K562 (cell line): ENCODE data around the gene INPP5E. TPM values are rescaled to one million over a fixed set of nuclear protein-coding genes. Genes with fewer than 3 reads are reported as not detected.

Source experiments
- ATAC-seq: fragments of 200-7000 bp; cut with Tn5 transposase; 3 replicates; pipeline ENCODE4 v1.9.1; 2020; ENCODE audit warnings: moderate library complexity
- BruUV-seq: library from RNA; stranded (reverse); fragments of 400-500 nt; replicated peaks from 2 replicates; lab custom pipeline; 2021; lab: Mats Ljungman, UMichigan
- CTCF ChIA-PET: fragments of 300-600 bp; formaldehyde crosslinking; extraction: SDS; loops from one replicate; lab custom pipeline; 2021; ENCODE audit warnings: low intra/inter-chr PET ratio; lab: Yijun Ruan, JAX
- POLR2A ChIA-PET: fragments of 300-600, 350-650 bp; sonication (Branson Sonifier 250); formaldehyde crosslinking; extraction: SDS; loops from one replicate; lab custom pipeline; 2021; ENCODE audit warnings: antibody characterized with exemption, inconsistent platforms; lab: Yijun Ruan, JAX
- DNase-seq, 4 experiments: peaks; one replicate each; pipeline versions ENCODE4 v3.0.0 to v3.0.0-alpha.2; 2011 to 2018; ENCODE audit warnings: low spot score in 3 of 4, mixed read lengths in 3 of 4; ENCODE audit errors: extremely low read depth in 1 of 4
- FAIRE-seq: peaks from 2 replicates; lab custom pipeline; 2011; peaks lifted over from hg19 to GRCh38; lab: Jason Lieb, UNC
- H2AFZ ChIP-seq: 2 replicates; pipeline ENCODE4 v1.6.0; 2011; ENCODE audit warnings: low read depth, low read length, control low read depth, inconsistent platforms
- H3K27ac ChIP-seq: fragments of 200-600 bp; 3 replicates; pipeline ENCODE4 v1.8.0; 2011; ENCODE audit warnings: low read depth, mild to moderate bottlenecking, control low read depth, inconsistent platforms, low read length, moderate library complexity, mixed read lengths; ENCODE audit errors: extremely low read depth
- H3K27me3 ChIP-seq, 2 experiments: fragments of 300-600 bp in 1 of 2; 2 replicates in 1 of 2; 3 replicates in 1 of 2; pipeline versions ENCODE4 v1.6.0 to v1.8.0; 2011; ENCODE audit warnings: inconsistent platforms in 2 of 2, low read length in 2 of 2, mild to moderate bottlenecking in 1 of 2, mixed read lengths in 1 of 2, moderate library complexity in 1 of 2; ENCODE audit not compliant: control insufficient read depth in 2 of 2, insufficient read depth in 2 of 2
- H3K36me3 ChIP-seq: fragments of 300-600 bp; 3 replicates; pipeline ENCODE4 v1.8.0; 2011; ENCODE audit warnings: mild to moderate bottlenecking, low read length, inconsistent platforms; ENCODE audit not compliant: control insufficient read depth, insufficient read depth
- H3K4me1 ChIP-seq, 2 experiments: fragments of 200-600 bp in 1 of 2; replicated peaks in 1 of 2; 2 replicates in 1 of 2; 3 replicates in 1 of 2; pipeline versions ENCODE4 v1.5.1 to v1.8.0; 2011; ENCODE audit warnings: inconsistent platforms in 2 of 2, low read length in 2 of 2, mild to moderate bottlenecking in 1 of 2, mixed read lengths in 1 of 2, moderate library complexity in 1 of 2; ENCODE audit not compliant: control insufficient read depth in 2 of 2, insufficient read depth in 2 of 2
- H3K4me2 ChIP-seq: 2 replicates; pipeline ENCODE4 v1.6.1; 2011; ENCODE audit warnings: low read length, control low read depth, inconsistent platforms, mixed read lengths; ENCODE audit not compliant: insufficient read depth
- H3K4me3 ChIP-seq: fragments of 200-600 bp; sonication (generic), shearing (Covaris generic); 2 replicates; pipeline ENCODE4 v1.5.1; 2016; ENCODE audit warnings: control low read depth, inconsistent platforms
- H3K79me2 ChIP-seq: fragments of 200-600 bp; 3 replicates; pipeline ENCODE4 v1.8.0; 2011; ENCODE audit warnings: low read length, inconsistent platforms; ENCODE audit not compliant: control insufficient read depth, insufficient read depth
- H3K9ac ChIP-seq, 2 experiments: 2 replicates each; pipeline versions ENCODE4 v1.6.0 to v1.6.1; 2011; ENCODE audit warnings: low read depth in 2 of 2, low read length in 2 of 2, control low read depth in 1 of 2, inconsistent platforms in 1 of 2, mild to moderate bottlenecking in 1 of 2, mixed read lengths in 1 of 2; ENCODE audit not compliant: insufficient read depth in 1 of 2
- H3K9me1 ChIP-seq: one replicate; pipeline ENCODE4 v1.6.0; 2011; ENCODE audit warnings: inconsistent platforms, mild to moderate bottlenecking, low read length, moderate library complexity; ENCODE audit not compliant: control insufficient read depth, insufficient read depth
- H3K9me3 ChIP-seq: replicated peaks from 2 replicates; pipeline ENCODE4 v1.5.1; 2011; ENCODE audit warnings: low read depth, low read length, inconsistent platforms; ENCODE audit not compliant: control insufficient read depth, insufficient read depth
- H4K20me1 ChIP-seq: replicated peaks from 2 replicates; pipeline ENCODE4 v1.6.1; 2011; ENCODE audit warnings: low read length, inconsistent platforms, mixed read lengths; ENCODE audit not compliant: control insufficient read depth, insufficient read depth
- CCAR2 ChIP-seq: fragments of 200-400 bp; formaldehyde crosslinking; IDR thresholded peaks from 2 replicates; pipeline ENCODE4 v1.6.1; 2017; ENCODE audit warnings: mild to moderate bottlenecking, low read depth, low read length
- CEBPB ChIP-seq: fragments of 450-650 bp; IDR thresholded peaks from 2 replicates; pipeline ENCODE4 v1.6.1; 2016; ENCODE audit warnings: missing genetic modification characterization, missing compliant biosample characterization
- CHD2 ChIP-seq: IDR thresholded peaks from 2 replicates; pipeline ENCODE4 v1.6.1; 2011; ENCODE audit warnings: low read depth, low read length
- EP300 ChIP-seq: IDR thresholded peaks from 2 replicates; pipeline ENCODE4 v1.6.1; 2012; ENCODE audit warnings: low read length, improper control_type of control experiment
- MXI1 ChIP-seq: IDR thresholded peaks from 2 replicates; pipeline ENCODE4 v1.6.1; 2011; ENCODE audit warnings: low read depth, mild to moderate bottlenecking, improper control_type of control experiment, low read length
- NFE2L1 ChIP-seq: fragments of 450-650 bp; IDR thresholded peaks from 2 replicates; pipeline ENCODE4 v1.6.1; 2016; ENCODE audit warnings: missing genetic modification characterization, low read depth, mild to moderate bottlenecking, missing compliant biosample characterization, moderate library complexity, borderline replicate concordance
- PRPF4 ChIP-seq: fragments of 200-400 bp; formaldehyde crosslinking; IDR thresholded peaks from one replicate; pipeline ENCODE4 v1.6.1; 2017; ENCODE audit warnings: low read length, low read depth, mild to moderate bottlenecking; ENCODE audit not compliant: insufficient read depth, poor library complexity, severe bottlenecking
- SMARCA4 ChIP-seq: fragments of 450-650 bp; IDR thresholded peaks from 2 replicates; pipeline ENCODE4 v1.6.1; 2016
- STAG1 ChIP-seq: sonication (generic); formaldehyde crosslinking; IDR thresholded peaks from 2 replicates; pipeline ENCODE4 v1.5.0; 2020; ENCODE audit warnings: missing genetic modification reagents, borderline replicate concordance
- TCFL5 ChIP-seq: fragments of 250-450 bp; sonication (Bioruptor Pico); conservative IDR thresholded peaks from 2 replicates; pipeline ENCODE4 v1.6.1; 2021; ENCODE audit warnings: mild to moderate bottlenecking, moderate library complexity, matching md5 sums
- ZNF311 ChIP-seq: fragments of 250-450 bp; sonication (Bioruptor Pico); IDR thresholded peaks from 2 replicates; pipeline ENCODE4 v1.4.0; 2020; ENCODE audit warnings: mild to moderate bottlenecking, moderate library complexity
- ZNF77 ChIP-seq: fragments of 250-450 bp; sonication (Bioruptor Pico); IDR thresholded peaks from 2 replicates; pipeline ENCODE4 v1.5.0; 2020
- WGBS: fragments of 100-300 bp; shearing (Covaris generic); methylation state at CpG from one replicate; pipeline ENCODE4 v1.1.6; 2016; ENCODE audit warnings: low coverage, mixed read lengths; ENCODE audit not compliant: insufficient coverage; ENCODE audit errors: missing lambda C conversion rate; 5-methylcytosine and 5-hydroxymethylcytosine counted together
- in situ Hi-C: fragments of 300-500 bp; cut with MboI; formaldehyde crosslinking; loops from 4 replicates; pipeline ENCODE4 v1.15.0; 2018; ENCODE audit warnings: inconsistent platforms, mixed read lengths
- intact Hi-C: fragments of 100-400 bp; cut with micrococcal nuclease; formaldehyde crosslinking; loops from 2 replicates; pipeline ENCODE4 v1.14.2; 2022
- polyA plus RNA-seq, 8 experiments: library from polyadenylated mRNA; depleted of rRNA in 4 of 8; stranded (reverse) in 5 of 8; unstranded in 3 of 8; fragments of >200 nt; fragmentation: Nextera tagmentation in 2 of 8; fragmentation: Illumina TruSeq in 1 of 8; extraction: Ambion mirVana in 2 of 8; extraction: Trizol in 1 of 8; gene quantifications; 2 replicates each; pipeline versions ENCODE4 v1.2.1 to v1.2.3, GENCODE V29; 2011 to 2014; ENCODE audit warnings: inconsistent platforms in 1 of 8, missing spikeins in 1 of 8
- total RNA-seq, 7 experiments: library from RNA; depleted of rRNA in 6 of 7; stranded (reverse); fragments of >200 nt in 6 of 7; fragmentation: Illumina TruSeq in 2 of 7; extraction: Trizol in 2 of 7; gene quantifications; 2 replicates each; pipeline versions ENCODE4 v1.2.1 to v1.2.3, GENCODE V29; 2011 to 2021; ENCODE audit warnings: low replicate concordance in 1 of 7
- TF ChIP-seq, protein P1 (sequence below), 2 experiments: fragments of 450-650 bp; IDR thresholded peaks; 2 replicates each; pipeline ENCODE4 v1.6.1; 2016
- TF ChIP-seq, protein P2 (sequence below): fragments of 450-650 bp; IDR thresholded peaks from 2 replicates; pipeline ENCODE4 v1.7.1; 2018; ENCODE audit warnings: mild to moderate bottlenecking, low read depth; ENCODE audit not compliant: partially characterized antibody
- TF ChIP-seq, protein P3 (sequence below): fragments of 250-450 bp; sonication (Bioruptor Pico); IDR thresholded peaks from 2 replicates; pipeline ENCODE4 v1.9.0; 2021; ENCODE audit warnings: mild to moderate bottlenecking

INPP5E gene
- total and polyA plus RNA-seq, 9 of the 15 experiments (the other 6 are each of a cell fraction or from before 2014, with no cell fraction given): 0.38 to 17.4 (median 4.9) TPM

DNA sequence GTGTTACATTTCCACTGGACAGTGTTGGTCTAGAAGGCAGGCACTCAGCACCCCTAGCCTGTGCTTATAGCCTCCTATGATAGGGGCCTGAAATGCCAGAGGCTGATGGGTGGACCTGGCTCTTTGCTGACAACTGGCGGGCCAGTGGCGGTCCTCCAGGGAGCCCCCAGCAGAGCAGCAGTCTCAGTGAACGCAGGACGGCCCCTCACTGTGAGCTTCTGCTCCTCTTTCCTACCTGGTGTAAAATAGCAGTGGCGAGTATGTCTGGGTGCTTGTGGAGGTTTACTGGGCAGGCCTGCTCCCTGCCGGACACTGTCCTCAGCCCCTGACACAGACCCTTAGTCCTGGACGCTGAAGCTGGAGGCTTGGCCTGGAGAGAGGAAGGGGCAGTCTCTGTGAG, 46.5 kb upstream of the INPP5E start (continued):
- TF ChIP-seq TCFL5: no peak
- TF ChIP-seq, protein P1, sequence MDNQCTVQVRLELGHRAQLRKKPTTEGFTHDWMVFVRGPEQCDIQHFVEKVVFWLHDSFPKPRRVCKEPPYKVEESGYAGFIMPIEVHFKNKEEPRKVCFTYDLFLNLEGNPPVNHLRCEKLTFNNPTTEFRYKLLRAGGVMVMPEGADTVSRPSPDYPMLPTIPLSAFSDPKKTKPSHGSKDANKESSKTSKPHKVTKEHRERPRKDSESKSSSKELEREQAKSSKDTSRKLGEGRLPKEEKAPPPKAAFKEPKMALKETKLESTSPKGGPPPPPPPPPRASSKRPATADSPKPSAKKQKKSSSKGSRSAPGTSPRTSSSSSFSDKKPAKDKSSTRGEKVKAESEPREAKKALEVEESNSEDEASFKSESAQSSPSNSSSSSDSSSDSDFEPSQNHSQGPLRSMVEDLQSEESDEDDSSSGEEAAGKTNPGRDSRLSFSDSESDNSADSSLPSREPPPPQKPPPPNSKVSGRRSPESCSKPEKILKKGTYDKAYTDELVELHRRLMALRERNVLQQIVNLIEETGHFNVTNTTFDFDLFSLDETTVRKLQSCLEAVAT (IDR thresholded peaks at IDR 0.05): no peak
- TF ChIP-seq ZNF311 (CRISPR knock-in tag): no peak

DNA sequence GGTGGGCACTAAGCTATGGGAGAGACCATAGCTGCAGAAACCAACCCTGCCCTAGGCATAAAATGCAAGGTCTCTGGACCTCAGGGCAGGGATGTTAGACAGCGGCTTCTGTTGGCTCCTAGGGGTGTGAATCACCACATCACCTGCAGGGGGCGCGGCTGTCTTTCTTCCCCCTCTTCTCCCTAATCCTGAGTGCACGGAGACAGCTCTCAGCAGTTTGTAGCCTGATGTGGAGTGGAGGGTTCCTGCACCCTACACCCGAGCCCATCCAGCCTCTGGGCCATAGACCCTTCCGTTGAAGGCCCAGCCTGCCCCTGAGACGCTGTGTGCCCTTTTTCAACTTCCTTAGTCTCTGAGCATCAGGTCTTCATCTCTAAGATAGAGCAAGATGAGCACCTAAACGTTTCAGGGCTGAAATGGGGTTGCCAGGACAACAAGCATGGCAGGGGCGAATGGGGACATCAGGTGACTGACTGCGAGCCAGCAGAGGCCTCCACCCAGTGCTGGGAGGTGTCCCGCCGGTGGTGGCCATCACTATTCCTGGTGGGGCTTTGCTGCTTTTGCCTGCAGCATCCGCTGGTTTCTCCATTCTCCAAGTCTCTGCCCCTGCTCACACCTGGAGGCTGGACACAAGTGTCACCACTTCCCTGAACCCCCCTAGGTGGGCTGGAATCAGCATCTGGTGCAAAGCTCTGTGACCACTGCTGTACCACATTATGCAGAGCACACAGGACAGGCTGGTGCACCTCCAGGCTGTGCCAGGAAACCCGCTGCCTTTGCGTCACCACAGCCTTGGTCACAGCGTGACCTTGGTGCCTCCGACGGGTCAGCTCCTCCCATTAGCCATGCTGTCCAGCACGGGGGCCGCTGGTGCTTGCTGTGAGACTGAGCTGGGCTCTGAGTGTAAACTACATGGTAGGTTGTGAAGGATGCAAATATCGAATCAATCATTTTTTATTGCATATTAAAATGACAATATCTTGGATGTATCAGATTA, 45.7 kb upstream of the INPP5E start:
- peak overlapping the region in 1 of 2 experiments; percentile 32; a peak in 1 of 4 replicates for H3K9ac ChIP-seq
- peaks cover 24% of the 10 kb centered on the region for H3K79me2 ChIP-seq
- no peak overlapping the region for H3K4me2 ChIP-seq
- CTCF ChIA-PET: interaction anchor here (1.6 to 7.1 kb wide), 4 partner anchors 139 to 208 kb away, joined by 4 to 154 read pairs (median 11); no protein-coding TSS in a partner anchor
- peaks cover 0 to 26% of the 10 kb centered on the region in 2 experiments; a peak in 3 of 5 replicates for H3K27me3 ChIP-seq
- H3K9me1 ChIP-seq: no peaks in the 10 kb centered on the region
- ATAC-seq (peak; percentile 59), FAIRE-seq (peak; percentile 97), DNase-seq (peak; percentile 57 to 90 (median 63))
- H3K4me3 ChIP-seq: no peak overlapping the region
- POLR2A ChIA-PET: interaction anchor here (0.5 to 2.4 kb wide), 5 partner anchors 14 to 243 kb away, joined by 3 to 9 read pairs (median 3); no protein-coding TSS in a partner anchor
- no peak overlapping the region for H2AFZ ChIP-seq
- in situ Hi-C loops: no loop called here
- peaks cover 3% of the 10 kb centered on the region; the same call in 1 of the 3 replicates for H3K36me3 ChIP-seq
- H3K4me1 ChIP-seq: peaks cover 14 to 42% of the 10 kb centered on the region in 2 experiments
- H3K27ac ChIP-seq: no peak overlapping the region
- intact Hi-C loops: loop anchor here (1.0 to 5.0 kb wide), 2 partner anchors 146 to 207 kb away; no protein-coding TSS in a partner anchor
- 8% methylated on average over 21 of the region's 21 CpGs for WGBS
- H3K9me3 ChIP-seq: no peaks in the 10 kb centered on the region
- peaks cover 21% of the 10 kb centered on the region for H4K20me1 ChIP-seq
- no TSS peak for BruUV-seq
- TF ChIP-seq NFE2L1 (tag) (no peak), ZNF77 (no peak), SMARCA4 (no peak), PRPF4 (no peak), MXI1 (no peak), CCAR2 (no peak), CHD2 (peak; percentile 40; the same call in 1 of the 2 replicates), STAG1 (peak; percentile 92), EP300 (0 out of 2 replicates have a peak, but pooled peaks have one; percentile 6), CEBPB (tag) (no peak)
- TF ChIP-seq, protein P2, sequence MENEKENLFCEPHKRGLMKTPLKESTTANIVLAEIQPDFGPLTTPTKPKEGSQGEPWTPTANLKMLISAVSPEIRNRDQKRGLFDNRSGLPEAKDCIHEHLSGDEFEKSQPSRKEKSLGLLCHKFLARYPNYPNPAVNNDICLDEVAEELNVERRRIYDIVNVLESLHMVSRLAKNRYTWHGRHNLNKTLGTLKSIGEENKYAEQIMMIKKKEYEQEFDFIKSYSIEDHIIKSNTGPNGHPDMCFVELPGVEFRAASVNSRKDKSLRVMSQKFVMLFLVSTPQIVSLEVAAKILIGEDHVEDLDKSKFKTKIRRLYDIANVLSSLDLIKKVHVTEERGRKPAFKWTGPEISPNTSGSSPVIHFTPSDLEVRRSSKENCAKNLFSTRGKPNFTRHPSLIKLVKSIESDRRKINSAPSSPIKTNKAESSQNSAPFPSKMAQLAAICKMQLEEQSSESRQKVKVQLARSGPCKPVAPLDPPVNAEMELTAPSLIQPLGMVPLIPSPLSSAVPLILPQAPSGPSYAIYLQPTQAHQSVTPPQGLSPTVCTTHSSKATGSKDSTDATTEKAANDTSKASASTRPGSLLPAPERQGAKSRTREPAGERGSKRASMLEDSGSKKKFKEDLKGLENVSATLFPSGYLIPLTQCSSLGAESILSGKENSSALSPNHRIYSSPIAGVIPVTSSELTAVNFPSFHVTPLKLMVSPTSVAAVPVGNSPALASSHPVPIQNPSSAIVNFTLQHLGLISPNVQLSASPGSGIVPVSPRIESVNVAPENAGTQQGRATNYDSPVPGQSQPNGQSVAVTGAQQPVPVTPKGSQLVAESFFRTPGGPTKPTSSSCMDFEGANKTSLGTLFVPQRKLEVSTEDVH: no peak
- TF ChIP-seq, protein P3, sequence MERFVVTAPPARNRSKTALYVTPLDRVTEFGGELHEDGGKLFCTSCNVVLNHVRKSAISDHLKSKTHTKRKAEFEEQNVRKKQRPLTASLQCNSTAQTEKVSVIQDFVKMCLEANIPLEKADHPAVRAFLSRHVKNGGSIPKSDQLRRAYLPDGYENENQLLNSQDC (CRISPR knock-in tag): no peak
